WTC11 (cell line): ENCODE data around the gene SLC25A22. TPM values are rescaled to one million over a fixed set of nuclear protein-coding genes. Genes with fewer than 3 reads are reported as not detected.

Experiments used
- ATAC-seq: fragments of 200-7000 bp; cut with Tn5 transposase; 2 replicates; pipeline ENCODE4 v1.10.0; 2021; ENCODE audit warnings: mild to moderate bottlenecking, moderate library complexity
- CTCF ChIA-PET: fragments of 300-600 bp; sonication (Branson Sonifier 250); formaldehyde crosslinking; loops from one replicate; lab custom pipeline; 2021; ENCODE audit warnings: antibody characterized with exemption; lab: Charles Lee
- POLR2A ChIA-PET: fragments of 350-600 bp; sonication (Branson Sonifier 250); formaldehyde crosslinking; loops from one replicate; lab custom pipeline; 2021; ENCODE audit warnings: antibody characterized with exemption; lab: Charles Lee
- DNase-seq: peaks from one replicate; pipeline ENCODE4 v3.0.0; 2021; ENCODE audit warnings: low spot score
- H3K27ac Mint-ChIP-seq: 2 replicates; pipeline ENCODE4 v1.8.0; 2021; ENCODE audit warnings: mixed read lengths
- H3K27me3 Mint-ChIP-seq: 2 replicates; pipeline ENCODE4 v1.8.0; 2021; ENCODE audit warnings: low read depth, mild to moderate bottlenecking, moderate library complexity, mixed read lengths
- H3K36me3 Mint-ChIP-seq: 2 replicates; pipeline ENCODE4 v1.8.0; 2021; ENCODE audit warnings: mixed read lengths
- H3K4me1 Mint-ChIP-seq: 2 replicates; pipeline ENCODE4 v1.8.0; 2022; ENCODE audit warnings: mixed read lengths
- H3K4me3 Mint-ChIP-seq: 2 replicates; pipeline ENCODE4 v1.8.0; 2021; ENCODE audit warnings: mild to moderate bottlenecking, moderate library complexity, mixed read lengths
- H3K9me3 Mint-ChIP-seq: 2 replicates; pipeline ENCODE4 v1.8.0; 2021; ENCODE audit warnings: mixed read lengths
- CBFB ChIP-seq: sonication (generic); formaldehyde crosslinking; IDR thresholded peaks from 2 replicates; pipeline ENCODE4 v1.8.1; 2022; ENCODE audit warnings: mild to moderate bottlenecking, low read depth, missing genetic modification reagents
- EMX1 ChIP-seq: fragments of 250-450 bp; sonication (Bioruptor Pico); IDR thresholded peaks from 2 replicates; pipeline ENCODE4 v1.8.0; 2021; ENCODE audit warnings: mild to moderate bottlenecking
- FOXJ3 ChIP-seq: sonication (generic); formaldehyde crosslinking; IDR thresholded peaks from 2 replicates; pipeline ENCODE4 v1.9.0; 2021; ENCODE audit warnings: missing genetic modification reagents, mild to moderate bottlenecking, borderline replicate concordance
- GRHL2 ChIP-seq: fragments of 250-450 bp; sonication (Bioruptor Pico); IDR thresholded peaks from 2 replicates; pipeline ENCODE4 v1.8.0; 2022; ENCODE audit warnings: mild to moderate bottlenecking, moderate library complexity; ENCODE audit not compliant: insufficient replicate concordance, severe bottlenecking
- SMAD4 ChIP-seq: sonication (generic); formaldehyde crosslinking; IDR thresholded peaks from 2 replicates; pipeline ENCODE4 v1.8.0; 2022; ENCODE audit warnings: mild to moderate bottlenecking, missing genetic modification reagents
- SP1 ChIP-seq: sonication (generic); formaldehyde crosslinking; conservative IDR thresholded peaks from 2 replicates; pipeline ENCODE4 v1.8.1; 2022; ENCODE audit warnings: missing genetic modification reagents
- TP53 ChIP-seq: sonication (generic); formaldehyde crosslinking; IDR thresholded peaks from 2 replicates; pipeline ENCODE4 v1.8.1; 2023; ENCODE audit warnings: mild to moderate bottlenecking, missing genetic modification reagents
- ZNF138 ChIP-seq: sonication (generic); formaldehyde crosslinking; conservative IDR thresholded peaks from 2 replicates; pipeline ENCODE4 v1.8.1; 2022; ENCODE audit warnings: mild to moderate bottlenecking, moderate library complexity, missing genetic modification reagents
- ZNF263 ChIP-seq: sonication (generic); formaldehyde crosslinking; IDR thresholded peaks from 2 replicates; pipeline ENCODE4 v1.8.1; 2022; ENCODE audit warnings: low read depth, mild to moderate bottlenecking, moderate library complexity, missing genetic modification reagents
- ZNF671 ChIP-seq: fragments of 250-450 bp; sonication (Bioruptor Pico); IDR thresholded peaks from 2 replicates; pipeline ENCODE4 v1.8.0; 2021; ENCODE audit warnings: mild to moderate bottlenecking
- total RNA-seq: library from RNA; stranded (reverse); gene quantifications from 3 replicates; pipeline ENCODE4 v1.2.3, GENCODE V29; 2021
- TF ChIP-seq, protein P1 (sequence below): fragments of 250-450 bp; sonication (Bioruptor Pico); IDR thresholded peaks from 2 replicates; pipeline ENCODE4 v1.9.0; 2021; ENCODE audit warnings: moderate library complexity, mild to moderate bottlenecking, inconsistent platforms, borderline replicate concordance
- TF ChIP-seq, protein P2 (sequence below): sonication (generic); formaldehyde crosslinking; IDR thresholded peaks from 2 replicates; pipeline ENCODE4 v1.8.0; 2022; ENCODE audit warnings: mild to moderate bottlenecking, missing genetic modification reagents
- TF ChIP-seq, protein P3 (sequence below): sonication (generic); formaldehyde crosslinking; IDR thresholded peaks from 2 replicates; pipeline ENCODE4 v1.8.1; 2022; ENCODE audit warnings: low read depth, missing genetic modification reagents, borderline replicate concordance
- TF ChIP-seq, protein P4 (sequence below): sonication (generic); formaldehyde crosslinking; IDR thresholded peaks from 2 replicates; pipeline ENCODE4 v1.8.1; 2022; ENCODE audit warnings: missing genetic modification reagents, borderline replicate concordance
- TF ChIP-seq, protein P5 (sequence below): sonication (generic); formaldehyde crosslinking; IDR thresholded peaks from 2 replicates; pipeline ENCODE4 v1.8.1; 2023; ENCODE audit warnings: mild to moderate bottlenecking, moderate library complexity, missing genetic modification reagents
- TF ChIP-seq, protein P6 (sequence below): sonication (generic); formaldehyde crosslinking; conservative IDR thresholded peaks from 2 replicates; pipeline ENCODE4 v1.8.1; 2022; ENCODE audit warnings: mild to moderate bottlenecking, missing genetic modification reagents
- TF ChIP-seq, protein P7 (sequence below): sonication (generic); formaldehyde crosslinking; IDR thresholded peaks from 2 replicates; pipeline ENCODE4 v1.8.0; 2022; ENCODE audit warnings: missing genetic modification reagents

SLC25A22 gene
- total RNA-seq, 1 experiment from 2014 or later, result 44.8 TPM

DNA sequence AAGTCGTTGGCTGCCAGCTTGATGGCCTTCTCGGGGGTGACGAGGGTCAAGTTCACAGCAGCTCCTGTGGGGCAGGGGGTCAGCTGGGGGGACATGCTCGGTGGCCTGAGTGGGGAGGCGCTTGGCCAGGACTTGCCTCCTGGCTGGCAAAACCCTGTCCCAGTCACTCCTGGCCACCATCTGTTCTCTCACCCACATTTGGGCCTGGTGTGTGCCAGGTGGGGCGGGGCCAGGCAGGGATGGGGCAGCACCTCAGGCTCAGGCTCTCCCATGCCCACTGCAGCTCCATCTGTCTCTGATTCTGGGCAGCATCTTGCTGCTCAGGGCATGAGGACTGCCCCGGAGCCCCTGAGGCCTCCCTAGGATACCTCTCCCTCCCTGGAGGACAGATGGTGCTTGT, 4.5 kb downstream of the SLC25A22 start:
- ChIA-PET POLR2A (interaction anchor here (1.0 to 1.6 kb wide), 2 partner anchors 10 to 26 kb away, joined by 3 to 5 read pairs; partner anchors contain the start of gene PNPLA2), CTCF (no interaction called here)
- H3K27ac Mint-ChIP-seq, result no peak overlapping the region
- no peak for DNase-seq
- ATAC-seq, result no peak
- H3K4me3 Mint-ChIP-seq, result no peak overlapping the region
- H3K36me3 Mint-ChIP-seq, result no peaks in the 10 kb centered on the region
- H3K4me1 Mint-ChIP-seq, result peaks cover 22% of the 10 kb centered on the region
- TF ChIP-seq ZNF671 (no peak), TP53 (CRISPR knock-in tag) (no peak), SP1 (CRISPR knock-in tag) (no peak)
- TF ChIP-seq, protein P1, sequence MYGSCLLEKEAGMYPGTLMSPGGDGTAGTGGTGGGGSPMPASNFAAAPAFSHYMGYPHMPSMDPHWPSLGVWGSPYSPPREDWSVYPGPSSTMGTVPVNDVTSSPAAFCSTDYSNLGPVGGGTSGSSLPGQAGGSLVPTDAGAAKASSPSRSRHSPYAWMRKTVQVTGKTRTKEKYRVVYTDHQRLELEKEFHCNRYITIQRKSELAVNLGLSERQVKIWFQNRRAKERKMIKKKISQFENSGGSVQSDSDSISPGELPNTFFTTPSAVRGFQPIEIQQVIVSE (CRISPR knock-in tag), result no peak
- TF ChIP-seq, protein P2, sequence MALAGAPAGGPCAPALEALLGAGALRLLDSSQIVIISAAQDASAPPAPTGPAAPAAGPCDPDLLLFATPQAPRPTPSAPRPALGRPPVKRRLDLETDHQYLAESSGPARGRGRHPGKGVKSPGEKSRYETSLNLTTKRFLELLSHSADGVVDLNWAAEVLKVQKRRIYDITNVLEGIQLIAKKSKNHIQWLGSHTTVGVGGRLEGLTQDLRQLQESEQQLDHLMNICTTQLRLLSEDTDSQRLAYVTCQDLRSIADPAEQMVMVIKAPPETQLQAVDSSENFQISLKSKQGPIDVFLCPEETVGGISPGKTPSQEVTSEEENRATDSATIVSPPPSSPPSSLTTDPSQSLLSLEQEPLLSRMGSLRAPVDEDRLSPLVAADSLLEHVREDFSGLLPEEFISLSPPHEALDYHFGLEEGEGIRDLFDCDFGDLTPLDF (CRISPR knock-in tag), result no peak
- TF ChIP-seq, protein P3, sequence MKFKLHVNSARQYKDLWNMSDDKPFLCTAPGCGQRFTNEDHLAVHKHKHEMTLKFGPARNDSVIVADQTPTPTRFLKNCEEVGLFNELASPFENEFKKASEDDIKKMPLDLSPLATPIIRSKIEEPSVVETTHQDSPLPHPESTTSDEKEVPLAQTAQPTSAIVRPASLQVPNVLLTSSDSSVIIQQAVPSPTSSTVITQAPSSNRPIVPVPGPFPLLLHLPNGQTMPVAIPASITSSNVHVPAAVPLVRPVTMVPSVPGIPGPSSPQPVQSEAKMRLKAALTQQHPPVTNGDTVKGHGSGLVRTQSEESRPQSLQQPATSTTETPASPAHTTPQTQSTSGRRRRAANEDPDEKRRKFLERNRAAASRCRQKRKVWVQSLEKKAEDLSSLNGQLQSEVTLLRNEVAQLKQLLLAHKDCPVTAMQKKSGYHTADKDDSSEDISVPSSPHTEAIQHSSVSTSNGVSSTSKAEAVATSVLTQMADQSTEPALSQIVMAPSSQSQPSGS (CRISPR knock-in tag), result no peak
- H3K9me3 Mint-ChIP-seq, result no peaks in the 10 kb centered on the region
- no peaks in the 10 kb centered on the region for H3K27me3 Mint-ChIP-seq

DNA sequence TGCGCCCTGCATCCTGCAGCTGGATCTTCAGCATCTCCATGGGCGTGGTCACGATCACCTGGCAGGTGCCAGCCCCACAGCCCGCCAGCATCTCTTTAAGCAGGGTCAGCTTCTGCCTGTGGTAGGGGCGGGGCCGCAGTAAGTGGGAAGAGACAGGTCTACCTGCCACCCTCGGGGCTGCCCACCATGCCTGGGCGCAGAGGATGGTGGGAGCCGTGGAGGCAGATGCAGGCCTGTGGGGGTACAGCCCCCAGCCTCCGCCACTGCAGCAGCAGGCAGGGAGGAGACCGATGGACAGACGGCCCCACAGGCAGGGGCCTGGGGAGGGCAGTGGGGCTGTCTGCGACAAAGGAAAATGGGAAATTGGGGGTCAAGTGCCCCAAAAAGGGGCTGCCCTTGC, 5.2 kb downstream of the SLC25A22 start:
- TF ChIP-seq ZNF263 (CRISPR knock-in tag) (no peak), ZNF138 (CRISPR knock-in tag) (no peak)
- TF ChIP-seq, protein P4, sequence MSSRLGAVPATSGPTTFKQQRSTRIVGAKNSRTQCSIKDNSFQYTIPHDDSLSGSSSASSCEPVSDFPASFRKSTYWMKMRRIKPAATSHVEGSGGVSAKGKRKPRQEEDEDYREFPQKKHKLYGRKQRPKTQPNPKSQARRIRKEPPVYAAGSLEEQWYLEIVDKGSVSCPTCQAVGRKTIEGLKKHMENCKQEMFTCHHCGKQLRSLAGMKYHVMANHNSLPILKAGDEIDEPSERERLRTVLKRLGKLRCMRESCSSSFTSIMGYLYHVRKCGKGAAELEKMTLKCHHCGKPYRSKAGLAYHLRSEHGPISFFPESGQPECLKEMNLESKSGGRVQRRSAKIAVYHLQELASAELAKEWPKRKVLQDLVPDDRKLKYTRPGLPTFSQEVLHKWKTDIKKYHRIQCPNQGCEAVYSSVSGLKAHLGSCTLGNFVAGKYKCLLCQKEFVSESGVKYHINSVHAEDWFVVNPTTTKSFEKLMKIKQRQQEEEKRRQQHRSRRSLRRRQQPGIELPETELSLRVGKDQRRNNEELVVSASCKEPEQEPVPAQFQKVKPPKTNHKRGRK, result no peak
- no peaks in the 10 kb centered on the region for H3K36me3 Mint-ChIP-seq
- no peaks in the 10 kb centered on the region for H3K9me3 Mint-ChIP-seq
- no peak overlapping the region for H3K27ac Mint-ChIP-seq
- peaks cover 22% of the 10 kb centered on the region for H3K4me1 Mint-ChIP-seq
- DNase-seq, result no peak
- CTCF ChIA-PET, result no interaction called here
- H3K27me3 Mint-ChIP-seq, result no peaks in the 10 kb centered on the region
- H3K4me3 Mint-ChIP-seq, result no peak overlapping the region
- POLR2A ChIA-PET, result interaction anchor here (1.0 to 1.6 kb wide), 2 partner anchors 10 to 26 kb away, joined by 3 to 5 read pairs; partner anchors contain the start of gene PNPLA2
- no peak for ATAC-seq

DNA sequence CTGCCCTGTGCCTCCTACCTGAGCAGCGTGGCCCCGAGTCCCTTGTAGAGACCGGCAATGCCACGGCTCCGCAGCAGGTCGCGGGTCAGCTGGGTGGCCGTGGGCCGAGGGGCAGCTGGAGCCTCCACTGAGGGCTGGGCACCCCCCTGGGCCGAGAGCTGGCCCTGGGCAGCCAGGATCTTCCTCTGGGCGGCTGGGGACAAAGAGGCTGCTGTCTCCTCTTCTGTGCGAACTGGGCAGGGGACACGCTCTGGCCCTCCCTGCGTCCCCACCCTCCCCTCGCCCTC, 5.6 kb downstream of the SLC25A22 start:
- H3K4me1 Mint-ChIP-seq, result peaks cover 22% of the 10 kb centered on the region
- CTCF ChIA-PET, result no interaction called here
- TF ChIP-seq, protein P2 (CRISPR knock-in tag), result no peak
- no peak for TF ChIP-seq SMAD4 (CRISPR knock-in tag)
- TF ChIP-seq, protein P4, result no peak
- TF ChIP-seq FOXJ3 (CRISPR knock-in tag), result no peak
- TF ChIP-seq, protein P5, sequence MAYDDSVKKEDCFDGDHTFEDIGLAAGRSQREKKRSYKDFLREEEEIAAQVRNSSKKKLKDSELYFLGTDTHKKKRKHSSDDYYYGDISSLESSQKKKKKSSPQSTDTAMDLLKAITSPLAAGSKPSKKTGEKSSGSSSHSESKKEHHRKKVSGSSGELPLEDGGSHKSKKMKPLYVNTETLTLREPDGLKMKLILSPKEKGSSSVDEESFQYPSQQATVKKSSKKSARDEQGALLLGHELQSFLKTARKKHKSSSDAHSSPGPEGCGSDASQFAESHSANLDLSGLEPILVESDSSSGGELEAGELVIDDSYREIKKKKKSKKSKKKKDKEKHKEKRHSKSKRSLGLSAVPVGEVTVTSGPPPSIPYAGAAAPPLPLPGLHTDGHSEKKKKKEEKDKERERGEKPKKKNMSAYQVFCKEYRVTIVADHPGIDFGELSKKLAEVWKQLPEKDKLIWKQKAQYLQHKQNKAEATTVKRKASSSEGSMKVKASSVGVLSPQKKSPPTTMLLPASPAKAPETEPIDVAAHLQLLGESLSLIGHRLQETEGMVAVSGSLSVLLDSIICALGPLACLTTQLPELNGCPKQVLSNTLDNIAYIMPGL (CRISPR knock-in tag), result no peak
- TF ChIP-seq EMX1 (CRISPR knock-in tag), result no peak
- TF ChIP-seq, protein P6, sequence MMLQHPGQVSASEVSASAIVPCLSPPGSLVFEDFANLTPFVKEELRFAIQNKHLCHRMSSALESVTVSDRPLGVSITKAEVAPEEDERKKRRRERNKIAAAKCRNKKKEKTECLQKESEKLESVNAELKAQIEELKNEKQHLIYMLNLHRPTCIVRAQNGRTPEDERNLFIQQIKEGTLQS, result no peak
- TF ChIP-seq, protein P7, sequence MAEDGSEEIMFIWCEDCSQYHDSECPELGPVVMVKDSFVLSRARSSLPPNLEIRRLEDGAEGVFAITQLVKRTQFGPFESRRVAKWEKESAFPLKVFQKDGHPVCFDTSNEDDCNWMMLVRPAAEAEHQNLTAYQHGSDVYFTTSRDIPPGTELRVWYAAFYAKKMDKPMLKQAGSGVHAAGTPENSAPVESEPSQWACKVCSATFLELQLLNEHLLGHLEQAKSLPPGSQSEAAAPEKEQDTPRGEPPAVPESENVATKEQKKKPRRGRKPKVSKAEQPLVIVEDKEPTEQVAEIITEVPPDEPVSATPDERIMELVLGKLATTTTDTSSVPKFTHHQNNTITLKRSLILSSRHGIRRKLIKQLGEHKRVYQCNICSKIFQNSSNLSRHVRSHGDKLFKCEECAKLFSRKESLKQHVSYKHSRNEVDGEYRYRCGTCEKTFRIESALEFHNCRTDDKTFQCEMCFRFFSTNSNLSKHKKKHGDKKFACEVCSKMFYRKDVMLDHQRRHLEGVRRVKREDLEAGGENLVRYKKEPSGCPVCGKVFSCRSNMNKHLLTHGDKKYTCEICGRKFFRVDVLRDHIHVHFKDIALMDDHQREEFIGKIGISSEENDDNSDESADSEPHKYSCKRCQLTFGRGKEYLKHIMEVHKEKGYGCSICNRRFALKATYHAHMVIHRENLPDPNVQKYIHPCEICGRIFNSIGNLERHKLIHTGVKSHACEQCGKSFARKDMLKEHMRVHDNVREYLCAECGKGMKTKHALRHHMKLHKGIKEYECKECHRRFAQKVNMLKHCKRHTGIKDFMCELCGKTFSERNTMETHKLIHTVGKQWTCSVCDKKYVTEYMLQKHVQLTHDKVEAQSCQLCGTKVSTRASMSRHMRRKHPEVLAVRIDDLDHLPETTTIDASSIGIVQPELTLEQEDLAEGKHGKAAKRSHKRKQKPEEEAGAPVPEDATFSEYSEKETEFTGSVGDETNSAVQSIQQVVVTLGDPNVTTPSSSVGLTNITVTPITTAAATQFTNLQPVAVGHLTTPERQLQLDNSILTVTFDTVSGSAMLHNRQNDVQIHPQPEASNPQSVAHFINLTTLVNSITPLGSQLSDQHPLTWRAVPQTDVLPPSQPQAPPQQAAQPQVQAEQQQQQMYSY, result no peak
- TF ChIP-seq GRHL2, result no peak
- TF ChIP-seq CBFB (CRISPR knock-in tag), result no peak

More for the DNA sequence above, 5.6 kb downstream of the SLC25A22 start:
- Mint-ChIP-seq H3K9me3 (no peaks in the 10 kb centered on the region), H3K36me3 (no peaks in the 10 kb centered on the region), H3K4me3 (no peak overlapping the region), H3K27ac (no peak overlapping the region), H3K27me3 (no peaks in the 10 kb centered on the region)
- DNase-seq (no peak), ATAC-seq (no peak)
- POLR2A ChIA-PET, result interaction anchor here (1.0 to 1.6 kb wide), 2 partner anchors 9 to 27 kb away, joined by 3 to 5 read pairs; partner anchors contain the start of gene PNPLA2
